Activated naive CD8-positive, alpha-beta T cell treated with anti-CD3 and anti-CD28 coated beads for 36 hours (primary cell): ENCODE results near the gene SEMA4A. TPM values are rescaled to one million over a fixed set of nuclear protein-coding genes. Genes with fewer than 3 reads are reported as not detected.

Source experiments
- DNase-seq: peaks from one replicate; pipeline ENCODE4 v3.0.0; 2021
- H3K27ac Mint-ChIP-seq: one replicate; pipeline ENCODE4 v1.8.0; 2022; ENCODE audit warnings: mild to moderate bottlenecking, moderate library complexity, mixed read lengths
- H3K27me3 Mint-ChIP-seq: one replicate; pipeline ENCODE4 v1.8.0; 2022; ENCODE audit warnings: mild to moderate bottlenecking, mixed read lengths
- H3K36me3 Mint-ChIP-seq: one replicate; pipeline ENCODE4 v1.8.0; 2021; ENCODE audit warnings: mild to moderate bottlenecking, mixed read lengths
- H3K4me1 Mint-ChIP-seq: one replicate; pipeline ENCODE4 v1.8.0; 2021; ENCODE audit warnings: mixed read lengths
- H3K4me3 Mint-ChIP-seq: one replicate; pipeline ENCODE4 v1.8.0; 2022; ENCODE audit warnings: mild to moderate bottlenecking, moderate library complexity, mixed read lengths
- H3K9me3 Mint-ChIP-seq: one replicate; pipeline ENCODE4 v1.8.0; 2022; ENCODE audit warnings: mixed read lengths
- total RNA-seq, 2 experiments: library from RNA; stranded (reverse); gene quantifications; one replicate each; pipeline ENCODE4 v1.2.3, GENCODE V29; 2021

Gene SEMA4A
- total RNA-seq, 2 experiments from 2014 or later = 13.2 to 16.1 TPM

DNA sequence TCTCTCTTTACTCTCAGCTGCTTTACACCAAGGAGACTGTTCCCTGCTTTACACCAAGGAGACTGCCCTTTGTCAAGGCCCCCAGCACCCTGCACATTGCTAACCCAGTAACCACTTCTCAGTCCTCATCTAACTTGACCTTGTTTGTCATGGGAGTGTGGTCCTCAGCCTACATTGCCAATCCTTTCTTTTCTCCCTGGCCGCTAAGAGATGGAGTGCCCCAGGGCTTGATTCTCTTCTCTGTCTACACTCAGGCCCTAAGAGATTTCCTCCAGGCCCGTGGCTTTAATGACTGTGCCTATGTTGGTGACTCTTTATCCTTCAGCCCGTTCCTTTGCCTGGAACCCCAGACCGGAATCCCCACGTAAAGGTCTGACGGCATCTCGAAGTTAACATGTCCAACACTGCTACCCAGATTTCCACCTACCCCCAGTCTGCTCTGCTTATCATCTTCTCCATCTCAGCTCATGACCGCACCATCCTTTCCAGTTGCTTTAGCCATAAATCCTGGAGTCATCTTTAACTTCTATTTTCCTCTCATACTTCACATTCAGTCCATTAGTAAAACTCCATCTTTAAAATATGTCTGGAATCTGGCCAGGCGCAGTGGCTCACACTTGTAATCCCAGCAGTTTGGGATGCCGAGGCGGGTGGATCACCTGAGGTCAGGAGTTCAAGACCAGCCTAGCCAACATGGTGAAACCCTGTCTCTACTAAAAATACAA is 9.5 kb upstream of the SEMA4A start:
- Mint-ChIP-seq H3K27ac (no peak overlapping the region), H3K36me3 (no peaks in the 10 kb centered on the region), H3K4me1 (peaks cover 30% of the 10 kb centered on the region), H3K4me3 (no peak overlapping the region), H3K27me3 (no peaks in the 10 kb centered on the region), H3K9me3 (no peaks in the 10 kb centered on the region)
- DNase-seq = no peak

DNA sequence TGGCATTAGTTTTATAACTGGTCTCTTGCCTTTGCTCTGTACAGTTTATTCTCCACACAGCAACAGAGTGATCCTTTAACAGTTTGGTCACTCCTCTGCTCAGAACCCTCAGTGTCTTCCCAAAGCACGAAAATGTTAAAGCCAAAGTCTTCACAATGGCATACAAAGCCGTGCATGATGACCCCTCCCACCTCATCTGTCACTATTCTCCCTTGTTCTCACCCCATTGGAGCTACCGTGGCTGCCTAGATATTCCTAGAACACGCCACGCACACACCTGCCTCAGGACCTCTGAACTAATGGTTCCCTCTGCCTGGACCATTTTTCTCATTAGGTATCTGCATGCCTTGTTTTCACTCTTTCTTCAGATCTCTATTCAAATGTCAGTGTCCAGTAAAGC is 8.6 kb upstream of the SEMA4A start:
- H3K36me3 Mint-ChIP-seq = no peaks in the 10 kb centered on the region
- H3K27me3 Mint-ChIP-seq = no peaks in the 10 kb centered on the region
- H3K27ac Mint-ChIP-seq = no peak overlapping the region
- peaks cover 36% of the 10 kb centered on the region for H3K4me1 Mint-ChIP-seq
- H3K9me3 Mint-ChIP-seq = no peaks in the 10 kb centered on the region
- no peak for DNase-seq
- H3K4me3 Mint-ChIP-seq = no peak overlapping the region

DNA sequence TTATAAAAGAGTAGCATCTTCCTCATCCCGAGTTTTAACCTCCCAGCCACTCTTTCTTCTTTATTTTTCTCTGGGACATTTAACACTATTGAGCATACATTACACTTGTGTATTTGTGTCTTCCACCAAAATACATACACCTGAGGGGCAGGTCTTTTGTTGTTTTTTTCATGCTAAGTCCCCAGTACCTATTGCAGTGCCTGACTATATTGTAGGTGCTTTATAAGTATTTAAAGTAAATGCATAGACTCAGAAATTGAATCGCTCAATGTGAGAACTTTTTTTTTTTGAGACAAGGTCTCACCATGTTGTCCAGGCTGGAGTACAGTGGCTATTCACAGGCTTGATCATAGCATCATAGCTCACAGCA is 7.8 kb upstream of the SEMA4A start:
- H3K4me3 Mint-ChIP-seq = no peak overlapping the region
- peaks cover 44% of the 10 kb centered on the region for H3K4me1 Mint-ChIP-seq
- H3K27me3 Mint-ChIP-seq = no peaks in the 10 kb centered on the region
- peak overlapping the region; percentile 88 for H3K27ac Mint-ChIP-seq
- H3K9me3 Mint-ChIP-seq = no peaks in the 10 kb centered on the region
- no peaks in the 10 kb centered on the region for H3K36me3 Mint-ChIP-seq
- DNase-seq = no peak

DNA sequence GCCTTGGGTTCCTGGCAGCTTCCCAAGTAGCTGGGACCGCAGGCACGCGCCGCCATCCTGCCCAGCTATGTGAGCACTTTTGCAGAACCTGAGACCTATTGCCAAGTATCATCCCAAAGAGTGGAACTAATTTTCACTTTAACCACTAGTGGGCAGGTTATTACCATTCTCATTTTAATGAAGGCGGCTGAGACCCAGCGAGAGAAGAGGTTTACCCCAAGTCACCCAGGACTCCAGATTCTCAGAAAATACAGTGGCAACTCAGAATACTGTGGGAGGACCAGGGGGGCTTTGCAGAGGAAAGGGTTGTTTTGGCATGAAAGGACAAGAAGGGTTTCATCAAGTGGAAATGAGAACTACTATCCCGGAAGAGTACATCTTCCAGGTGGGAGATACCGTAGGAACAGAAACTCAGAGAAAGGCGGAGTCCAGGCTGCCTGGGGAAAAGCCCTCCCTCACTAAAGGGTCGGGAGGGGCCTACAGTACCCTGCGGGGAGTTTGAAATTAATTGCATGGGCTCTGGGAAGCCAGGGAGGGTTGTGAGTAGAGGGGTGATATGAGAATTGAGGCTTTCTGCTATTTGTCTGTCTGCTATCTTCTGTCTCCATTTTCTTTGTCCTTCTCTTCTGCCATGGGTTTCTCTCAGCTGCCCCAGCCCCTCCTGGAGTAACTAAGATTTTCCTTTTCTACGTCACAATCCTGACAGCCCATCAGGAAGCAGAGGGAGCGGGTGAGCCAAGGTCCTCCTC is 7.2 kb upstream of the SEMA4A start:
- Mint-ChIP-seq H3K4me3 (peak overlapping the region; percentile 63), H3K27me3 (no peaks in the 10 kb centered on the region)

DNA sequence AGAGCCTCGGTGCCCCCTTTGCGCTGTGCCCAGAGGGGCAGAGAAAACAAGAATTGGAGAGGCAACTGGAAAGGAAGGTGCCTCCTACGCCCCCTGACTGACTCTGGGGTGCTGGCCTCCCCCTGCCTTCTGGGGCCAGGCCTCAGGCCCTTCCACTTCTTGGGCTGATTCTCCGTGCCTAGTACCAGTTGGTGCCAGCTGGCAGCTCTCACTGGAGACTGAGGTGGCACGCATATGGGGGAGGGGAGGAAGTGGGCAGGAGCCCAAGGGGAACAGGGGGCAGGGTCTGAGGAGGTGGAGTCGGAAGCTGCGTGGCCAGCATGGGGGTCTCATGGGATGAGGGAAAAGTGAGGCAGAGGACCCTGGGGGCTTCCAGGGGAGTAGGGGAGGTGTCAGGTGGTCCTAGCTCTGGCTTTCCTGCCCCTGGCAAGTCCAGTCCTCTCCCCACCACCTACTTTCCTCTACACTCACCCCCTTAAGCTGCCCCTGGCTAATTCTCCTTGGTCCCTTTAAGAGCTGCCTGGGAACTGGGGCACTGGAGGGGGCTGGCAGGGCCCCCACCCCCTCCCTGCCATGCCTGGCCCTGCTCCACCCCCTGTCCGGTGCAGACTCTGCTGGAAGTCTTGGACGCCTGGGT is 6.5 kb upstream of the SEMA4A start:
- H3K9me3 Mint-ChIP-seq = no peaks in the 10 kb centered on the region
- H3K27me3 Mint-ChIP-seq = no peaks in the 10 kb centered on the region
- peak overlapping the region; percentile 88 for H3K27ac Mint-ChIP-seq
- no peaks in the 10 kb centered on the region for H3K36me3 Mint-ChIP-seq
- H3K4me1 Mint-ChIP-seq = peaks cover 50% of the 10 kb centered on the region
- no peak for DNase-seq
- peak overlapping the region; percentile 63 for H3K4me3 Mint-ChIP-seq

More for the DNA sequence above, 7.2 kb upstream of the SEMA4A start:
- Mint-ChIP-seq H3K36me3 (no peaks in the 10 kb centered on the region), H3K27ac (peak overlapping the region; percentile 88), H3K9me3 (no peaks in the 10 kb centered on the region), H3K4me1 (peaks cover 48% of the 10 kb centered on the region)
- DNase-seq = peak; percentile 54

DNA sequence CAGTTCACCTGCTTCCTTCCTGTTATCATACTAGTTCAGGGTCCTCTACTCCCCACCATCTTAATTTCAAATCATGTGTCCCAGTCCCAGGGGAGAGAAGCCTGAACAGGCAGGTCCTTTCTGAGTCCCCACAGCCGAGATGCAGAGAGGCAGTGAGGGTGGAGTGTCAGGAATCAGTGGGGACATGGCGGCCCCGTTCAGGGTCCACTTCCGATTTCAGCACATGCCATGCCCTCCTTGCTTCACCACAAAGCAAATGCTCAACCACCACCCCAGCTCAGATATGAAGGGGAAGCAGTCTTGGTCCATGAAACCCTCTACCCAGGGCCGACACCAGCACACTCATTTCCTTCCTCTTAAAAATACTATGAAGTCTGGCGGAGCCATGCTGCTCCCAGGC is 5.2 kb upstream of the SEMA4A start:
- Mint-ChIP-seq H3K27me3 (no peaks in the 10 kb centered on the region), H3K4me3 (peak overlapping the region; percentile 30), H3K9me3 (no peaks in the 10 kb centered on the region), H3K27ac (peak overlapping the region; percentile 91), H3K4me1 (peaks cover 64% of the 10 kb centered on the region), H3K36me3 (no peaks in the 10 kb centered on the region)
- no peak for DNase-seq

DNA sequence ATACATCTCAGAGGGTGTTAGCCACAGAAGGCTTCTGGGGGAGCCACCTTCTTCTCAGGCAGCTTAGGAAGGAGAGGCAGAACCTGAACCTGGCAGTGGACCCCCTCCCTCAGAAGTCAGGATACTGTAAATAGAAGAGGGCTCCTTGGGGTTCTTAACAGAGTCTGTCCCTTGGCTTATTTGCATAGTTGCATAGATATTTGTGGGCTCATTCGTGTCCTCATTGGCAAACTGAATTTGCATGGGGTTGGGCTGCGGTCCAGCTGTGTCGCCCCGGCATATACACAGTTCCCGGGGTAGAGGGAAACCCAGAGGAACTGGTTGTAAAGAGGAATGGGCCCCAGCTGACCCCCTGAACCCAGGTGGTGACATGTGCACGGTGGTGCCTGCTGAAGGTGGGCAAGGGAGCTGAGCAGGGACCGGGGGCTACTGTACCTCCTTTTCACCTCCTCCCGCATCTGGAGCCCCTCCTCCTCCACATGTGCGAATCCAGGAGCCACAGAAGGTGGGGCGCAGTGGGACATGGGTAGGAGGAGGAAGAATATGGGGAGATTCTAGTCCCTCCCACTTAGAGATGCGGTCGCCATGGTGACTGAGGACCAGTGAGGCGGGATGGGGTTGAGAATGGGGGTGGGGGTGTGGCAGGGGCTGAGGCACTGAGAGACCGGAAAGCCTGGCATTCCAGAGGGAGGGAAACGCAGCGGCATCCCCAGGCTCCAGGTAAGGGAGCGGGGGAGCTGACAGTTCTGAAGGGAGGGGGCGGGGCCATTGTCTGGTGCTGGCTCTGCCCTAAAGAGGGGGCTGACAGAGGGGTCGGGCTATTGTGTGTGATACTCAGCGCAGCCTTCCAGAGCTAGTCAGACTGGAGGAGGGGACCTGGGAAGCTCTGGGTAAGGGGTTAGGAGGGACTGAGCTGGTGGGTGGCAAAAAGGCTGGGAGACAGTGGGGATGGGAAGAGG is 3.7 kb upstream of the SEMA4A start:
- Mint-ChIP-seq H3K27ac (no peak overlapping the region), H3K27me3 (no peaks in the 10 kb centered on the region), H3K36me3 (no peaks in the 10 kb centered on the region), H3K4me1 (peaks cover 74% of the 10 kb centered on the region), H3K9me3 (no peaks in the 10 kb centered on the region), H3K4me3 (no peak overlapping the region)
- no peak for DNase-seq

DNA sequence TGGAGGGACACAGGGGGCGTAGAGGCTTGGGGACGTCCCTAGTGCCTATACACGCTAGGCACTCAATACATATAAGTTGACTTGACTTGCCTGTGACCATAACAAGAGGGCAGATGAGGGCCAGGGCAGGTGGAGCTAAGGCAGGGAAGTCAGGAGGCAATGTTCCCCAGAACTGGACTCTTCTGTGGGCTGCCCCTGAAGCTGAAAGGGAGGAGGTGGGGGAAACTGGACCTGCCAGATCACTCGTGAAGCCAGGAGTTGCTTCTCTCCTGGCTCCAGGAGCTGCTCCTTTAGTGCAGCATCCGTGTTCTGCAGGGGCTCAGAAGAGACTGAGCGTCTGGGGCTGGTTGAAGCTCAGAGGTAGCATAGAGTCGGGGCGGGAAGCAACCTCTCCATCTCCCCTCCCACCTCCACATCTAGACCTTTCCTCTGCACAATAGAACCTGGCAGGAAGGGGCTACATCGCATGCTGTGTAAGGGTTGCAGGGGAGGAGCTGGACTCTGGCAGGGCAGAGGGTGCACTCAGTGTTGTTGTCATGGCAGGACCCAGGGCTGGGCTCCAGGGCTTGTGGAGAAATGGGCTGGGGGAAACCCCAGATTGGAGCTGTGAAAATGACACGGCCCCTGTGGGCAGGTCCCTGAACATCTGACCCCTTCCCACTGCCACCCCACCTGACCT is 2.9 kb upstream of the SEMA4A start:
- Mint-ChIP-seq H3K9me3 (no peaks in the 10 kb centered on the region), H3K27ac (no peak overlapping the region), H3K27me3 (no peaks in the 10 kb centered on the region), H3K36me3 (no peaks in the 10 kb centered on the region), H3K4me1 (peaks cover 78% of the 10 kb centered on the region), H3K4me3 (no peak overlapping the region)
- DNase-seq = no peak

DNA sequence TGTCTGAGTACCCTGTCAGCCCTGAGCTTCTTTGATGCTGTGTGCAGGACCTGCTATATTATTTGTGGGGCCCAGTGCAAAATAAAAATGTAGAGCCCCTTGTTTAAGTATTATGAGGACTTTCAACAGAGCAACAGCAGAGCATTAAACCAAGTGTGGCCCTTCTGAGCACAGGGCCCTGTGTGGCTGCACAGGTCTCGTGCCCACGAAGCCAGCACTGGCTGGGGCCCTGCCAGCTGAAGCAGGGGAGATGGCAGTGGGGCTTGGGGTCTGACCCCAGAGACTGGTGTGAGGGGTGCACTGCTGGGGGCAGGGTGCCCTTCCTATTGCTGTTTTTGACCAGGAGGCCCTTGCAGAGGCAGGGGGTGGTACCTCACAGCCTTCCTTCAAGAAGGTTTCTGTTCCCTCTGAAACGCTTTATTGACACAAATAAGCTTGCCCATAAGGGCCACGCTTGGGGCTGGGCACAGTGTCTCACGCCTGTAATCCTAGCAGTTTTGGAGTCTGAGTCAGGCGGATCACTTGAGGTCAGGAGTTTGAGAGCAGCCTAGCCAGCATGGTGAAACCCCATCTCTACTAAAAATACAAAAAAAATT is 2.2 kb upstream of the SEMA4A start:
- Mint-ChIP-seq H3K4me3 (no peak overlapping the region), H3K27me3 (no peaks in the 10 kb centered on the region), H3K4me1 (peaks cover 78% of the 10 kb centered on the region), H3K27ac (peak overlapping the region; percentile 45), H3K9me3 (no peaks in the 10 kb centered on the region), H3K36me3 (no peaks in the 10 kb centered on the region)
- no peak for DNase-seq

DNA sequence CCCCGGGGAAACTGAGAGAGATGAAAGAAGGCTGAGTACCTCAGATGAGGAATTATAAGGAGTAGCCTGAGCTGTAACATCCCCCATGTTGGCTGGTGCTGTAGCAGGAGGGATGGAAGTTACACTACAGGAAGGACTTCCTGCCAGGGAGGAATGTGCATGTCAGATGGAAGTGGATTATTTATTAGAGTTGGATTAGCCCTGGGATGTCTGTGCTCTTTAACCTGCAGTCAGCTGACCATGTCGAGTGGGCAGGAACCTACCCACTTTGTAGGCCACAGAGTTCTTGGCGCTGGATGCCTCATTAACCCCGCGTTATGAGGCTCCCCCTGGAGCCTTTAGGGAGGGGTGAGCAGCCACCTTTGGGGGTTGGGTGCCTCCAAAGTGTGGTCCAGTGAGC is 757 bp upstream of the SEMA4A start:
- Mint-ChIP-seq H3K9me3 (no peaks in the 10 kb centered on the region), H3K27ac (peak overlapping the region; percentile 83), H3K4me1 (peaks cover 71% of the 10 kb centered on the region), H3K4me3 (peak overlapping the region; percentile 20), H3K36me3 (no peaks in the 10 kb centered on the region), H3K27me3 (peaks cover 3% of the 10 kb centered on the region)
- DNase-seq = no peak

DNA sequence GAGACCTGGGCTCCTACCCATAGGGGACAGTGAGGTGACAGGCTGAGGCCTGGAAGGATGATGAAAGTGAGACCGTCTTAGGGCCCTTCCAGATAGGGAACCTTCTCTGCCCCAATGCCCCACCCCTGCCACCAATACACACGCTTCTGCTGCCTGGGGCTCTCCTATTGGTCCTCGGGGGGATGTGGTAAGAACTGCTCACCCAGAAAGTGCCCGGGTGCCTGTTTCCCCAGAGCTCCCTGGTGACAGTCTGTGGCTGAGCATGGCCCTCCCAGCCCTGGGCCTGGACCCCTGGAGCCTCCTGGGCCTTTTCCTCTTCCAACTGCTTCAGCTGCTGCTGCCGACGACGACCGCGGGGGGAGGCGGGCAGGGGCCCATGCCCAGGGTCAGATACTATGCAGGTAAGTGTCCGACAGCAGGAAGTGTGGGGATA is 948 bp downstream of the SEMA4A start:
- Mint-ChIP-seq H3K27me3 (peaks cover 3% of the 10 kb centered on the region), H3K9me3 (no peaks in the 10 kb centered on the region), H3K36me3 (no peaks in the 10 kb centered on the region), H3K27ac (peak overlapping the region; percentile 55), H3K4me3 (peak overlapping the region; percentile 81), H3K4me1 (peaks cover 58% of the 10 kb centered on the region)
- peak; percentile 65 for DNase-seq

DNA sequence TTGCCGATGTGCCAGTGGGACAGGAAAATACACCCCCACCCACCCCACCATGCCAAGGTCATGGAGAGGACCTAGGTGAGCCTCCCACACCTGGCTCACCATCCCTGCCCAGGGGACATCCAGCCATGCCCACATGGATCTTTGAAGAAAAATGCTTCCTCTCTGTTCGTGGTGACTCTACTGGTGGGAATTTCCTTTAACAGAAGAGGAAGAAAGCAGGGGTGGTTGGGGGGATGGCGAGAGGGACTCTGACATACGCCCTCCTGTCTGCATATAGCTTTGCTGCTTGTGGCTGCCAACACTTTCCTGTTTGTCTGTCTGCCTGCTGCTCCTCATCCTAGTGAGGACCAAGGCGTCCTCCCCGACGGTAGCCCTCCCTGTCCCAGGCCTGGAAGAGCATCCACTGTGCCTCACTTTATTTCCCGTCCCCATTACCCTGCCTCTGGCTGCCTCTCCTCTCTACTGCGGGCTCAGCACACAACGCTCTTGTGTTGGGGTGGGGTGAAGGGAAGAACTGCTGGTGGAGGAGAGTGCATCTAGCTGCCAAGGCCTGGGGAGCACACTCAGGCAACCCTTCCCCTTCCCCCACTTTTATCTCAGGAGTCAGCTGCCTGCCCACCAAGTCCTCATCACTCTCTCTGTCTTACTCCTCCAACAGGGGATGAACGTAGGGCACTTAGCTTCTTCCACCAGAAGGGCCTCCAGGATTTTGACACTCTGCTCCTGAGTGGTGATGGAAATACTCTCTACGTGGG is 2.5 kb downstream of the SEMA4A start:
- Mint-ChIP-seq H3K9me3 (no peaks in the 10 kb centered on the region), H3K4me3 (peak overlapping the region; percentile 81), H3K27me3 (peaks cover 3% of the 10 kb centered on the region), H3K27ac (peak overlapping the region; percentile 39), H3K4me1 (peaks cover 54% of the 10 kb centered on the region), H3K36me3 (no peaks in the 10 kb centered on the region)
- DNase-seq = no peak

DNA sequence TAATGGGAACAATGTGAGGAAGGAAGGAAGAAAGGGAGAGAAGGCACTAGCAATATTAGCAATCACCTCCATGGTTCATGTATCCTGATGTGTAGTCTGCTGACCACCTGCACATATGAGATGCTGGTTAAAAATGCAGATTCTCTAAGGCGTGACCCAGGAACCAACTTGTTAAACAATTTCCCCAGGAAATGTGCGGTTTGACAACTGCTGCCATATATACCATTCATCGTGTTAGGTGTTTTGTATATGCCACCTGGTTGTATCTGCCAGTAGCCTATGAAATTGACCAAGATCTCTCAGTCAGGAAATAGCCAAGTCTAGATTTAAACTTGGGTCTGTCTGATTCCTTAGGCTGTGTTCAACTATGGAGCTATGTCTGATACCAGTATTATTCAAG is 4.1 kb downstream of the SEMA4A start:
- DNase-seq = no peak
- H3K36me3 Mint-ChIP-seq = peaks cover 4% of the 10 kb centered on the region
- peaks cover 3% of the 10 kb centered on the region for H3K27me3 Mint-ChIP-seq
- no peak overlapping the region for H3K27ac Mint-ChIP-seq
- H3K4me1 Mint-ChIP-seq = peaks cover 47% of the 10 kb centered on the region
- no peaks in the 10 kb centered on the region for H3K9me3 Mint-ChIP-seq
- no peak overlapping the region for H3K4me3 Mint-ChIP-seq
